GM18907 (cell line): Measurements from ENCODE around the gene PAX8.
"Not testable (repeated sequence)": the region's sequence is repeated elsewhere in the genome, so short reads cannot be mapped to it uniquely, and the experiment has no call there.

Experiments used
- ATAC-seq: cut with Tn5 transposase; IDR thresholded peaks from one replicate; pipeline ENCODE4 v1.9.1; 2021; ENCODE audit warnings: mild to moderate bottlenecking, moderate library complexity; ENCODE audit not compliant: unreplicated experiment

The PAX8 gene

DNA sequence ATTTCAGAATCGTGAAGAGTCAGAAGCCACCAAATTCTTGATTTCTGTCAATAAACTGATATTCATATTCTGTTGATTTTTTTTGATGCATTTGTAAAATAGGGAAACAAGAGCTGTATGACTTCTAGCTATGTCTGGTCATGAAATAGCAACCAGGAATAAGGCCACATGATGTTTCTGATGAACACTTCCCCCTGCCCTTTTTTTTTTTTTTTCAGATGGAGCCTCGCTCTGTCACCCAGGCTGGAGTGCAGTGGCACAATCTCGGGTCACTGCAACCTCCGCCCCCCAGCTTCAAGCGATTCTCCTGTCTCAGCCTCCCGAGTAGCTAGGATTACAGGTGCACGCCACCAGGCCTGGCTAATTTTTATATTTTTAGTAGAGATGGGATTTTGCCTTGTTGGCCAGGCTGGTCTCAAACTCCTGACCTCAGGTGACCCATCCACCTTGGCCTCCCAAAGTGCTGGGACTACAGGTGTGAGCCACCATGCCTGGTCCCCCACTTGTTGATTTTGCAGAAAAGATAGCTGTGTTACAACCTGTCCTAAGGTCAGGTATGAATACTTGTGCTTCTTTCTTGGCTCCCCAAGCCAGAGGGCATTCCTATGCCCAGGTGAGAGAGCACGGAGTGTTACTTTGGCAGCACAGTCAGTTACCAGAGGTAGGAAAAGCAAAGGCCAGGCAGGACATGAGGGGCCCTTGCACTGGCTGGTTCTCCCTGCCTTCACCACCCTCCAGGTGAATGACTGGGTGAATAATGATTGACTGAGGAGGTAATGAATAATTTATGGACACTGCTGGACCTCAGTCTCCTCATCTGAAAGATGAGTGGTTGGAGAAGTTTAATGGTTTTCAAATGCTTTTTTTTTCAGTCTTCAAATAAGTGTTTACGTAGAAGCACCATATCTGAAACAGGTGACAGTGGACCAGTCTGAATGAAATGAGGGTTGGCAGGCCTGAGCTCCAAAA lies 39.6 kb downstream of the PAX8 start:
- ATAC-seq = no peak

DNA sequence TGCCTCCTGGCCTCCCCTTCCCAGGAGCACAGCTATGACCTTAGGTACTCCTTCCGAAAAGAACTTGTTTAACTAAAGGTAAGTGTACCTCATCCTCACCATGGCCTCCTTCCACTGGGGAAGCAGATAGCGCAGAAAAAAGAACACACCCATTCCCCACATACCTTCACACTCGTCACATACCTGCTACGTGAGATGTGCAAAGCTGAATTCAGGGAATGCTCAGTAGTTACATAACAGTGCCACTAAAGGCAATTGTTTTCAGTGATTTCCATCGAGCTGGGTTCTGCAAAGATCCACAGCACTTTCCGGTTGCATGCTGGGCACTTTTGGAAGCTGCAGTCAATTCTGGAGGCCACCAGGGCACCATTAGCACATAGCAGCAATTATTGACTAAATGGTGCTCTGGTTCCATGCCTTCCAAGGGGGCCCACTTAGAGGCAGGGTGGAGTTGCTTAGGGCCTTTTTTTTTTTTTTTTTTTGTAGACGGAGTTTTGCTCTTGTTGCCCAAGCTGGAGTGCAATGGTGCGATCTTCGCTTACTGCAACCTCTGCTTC lies 41.0 kb downstream of the PAX8 start:
- ATAC-seq = no peak

DNA sequence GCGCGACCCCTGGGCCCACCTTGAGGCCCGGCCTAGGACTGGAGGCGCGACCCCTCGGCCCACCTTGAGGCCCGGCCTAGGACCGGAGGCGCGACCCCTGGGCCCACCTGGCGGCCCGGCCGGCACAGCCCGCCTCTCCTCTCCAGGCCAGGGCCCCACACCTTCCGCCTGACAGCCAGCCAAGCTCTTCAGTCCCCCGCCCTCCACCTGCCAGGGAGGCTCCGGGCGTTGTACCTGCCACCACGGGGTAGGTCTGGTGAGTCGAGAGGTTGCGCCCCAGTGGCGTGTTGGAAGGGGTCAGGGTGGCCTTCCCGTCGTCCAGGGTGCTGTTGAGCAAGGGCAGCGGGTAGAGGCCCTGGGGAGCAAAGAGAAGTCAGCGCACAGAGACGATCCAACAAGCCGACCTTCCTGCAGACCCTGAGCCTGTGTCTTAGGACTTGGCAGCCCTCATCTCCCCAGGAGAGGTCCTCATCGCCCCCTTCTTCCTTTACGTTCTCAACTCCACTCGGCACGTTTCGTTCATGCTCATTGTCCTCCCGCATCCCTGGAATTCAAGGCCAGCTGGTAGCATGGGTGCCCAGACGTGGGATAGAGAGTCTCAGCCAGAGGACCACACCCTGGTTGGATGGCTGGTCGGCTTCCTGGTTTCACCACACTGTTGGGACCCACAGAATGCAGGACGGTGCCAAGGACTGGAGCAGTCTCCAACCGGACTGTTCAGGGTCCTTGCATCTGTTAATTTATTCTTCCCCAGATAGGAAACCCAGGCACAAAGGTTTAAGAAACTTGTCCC lies 42.2 kb downstream of the PAX8 start:
- ATAC-seq = no peak

DNA sequence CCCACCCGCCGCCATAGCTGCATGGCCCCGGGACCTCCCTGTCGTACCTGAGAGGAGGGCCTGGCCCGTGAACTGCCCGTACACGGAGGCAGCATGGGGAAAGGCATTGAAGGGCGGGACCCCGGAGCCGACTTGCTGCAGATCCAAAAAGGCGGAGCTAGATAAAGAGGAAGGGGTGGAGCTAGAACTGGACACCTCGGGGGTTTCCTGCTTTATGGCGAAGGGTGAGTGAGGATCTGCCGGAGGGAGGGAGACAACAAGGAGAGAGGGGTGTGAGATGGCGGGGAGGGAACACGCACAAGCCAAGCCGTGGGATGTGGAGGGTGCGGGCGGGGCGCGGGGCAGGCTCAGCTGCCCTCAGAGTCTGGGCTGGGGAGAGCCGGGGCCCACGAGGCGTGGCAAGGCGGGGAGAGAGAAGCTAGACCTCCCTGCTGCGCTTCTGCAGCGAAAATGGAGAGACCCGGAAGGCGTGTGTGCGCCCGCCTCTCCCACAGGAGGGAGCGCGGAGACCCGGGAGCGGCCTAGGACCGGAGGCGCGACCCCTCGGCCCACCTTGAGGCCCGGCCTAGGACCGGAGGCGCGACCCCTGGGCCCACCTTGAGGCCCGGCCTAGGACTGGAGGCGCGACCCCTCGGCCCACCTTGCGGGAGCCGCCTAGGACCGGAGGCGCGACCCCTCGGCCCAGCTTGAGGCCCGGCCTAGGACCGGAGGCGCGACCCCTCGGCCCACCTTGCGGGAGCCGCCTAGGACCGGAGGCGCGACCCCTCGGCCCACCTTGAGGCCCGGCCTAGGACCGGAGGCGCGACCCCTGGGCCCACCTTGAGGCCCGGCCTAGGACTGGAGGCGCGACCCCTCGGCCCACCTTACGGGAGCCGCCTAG lies 43.1 kb downstream of the PAX8 start:
- not testable (repeated sequence) for ATAC-seq

DNA sequence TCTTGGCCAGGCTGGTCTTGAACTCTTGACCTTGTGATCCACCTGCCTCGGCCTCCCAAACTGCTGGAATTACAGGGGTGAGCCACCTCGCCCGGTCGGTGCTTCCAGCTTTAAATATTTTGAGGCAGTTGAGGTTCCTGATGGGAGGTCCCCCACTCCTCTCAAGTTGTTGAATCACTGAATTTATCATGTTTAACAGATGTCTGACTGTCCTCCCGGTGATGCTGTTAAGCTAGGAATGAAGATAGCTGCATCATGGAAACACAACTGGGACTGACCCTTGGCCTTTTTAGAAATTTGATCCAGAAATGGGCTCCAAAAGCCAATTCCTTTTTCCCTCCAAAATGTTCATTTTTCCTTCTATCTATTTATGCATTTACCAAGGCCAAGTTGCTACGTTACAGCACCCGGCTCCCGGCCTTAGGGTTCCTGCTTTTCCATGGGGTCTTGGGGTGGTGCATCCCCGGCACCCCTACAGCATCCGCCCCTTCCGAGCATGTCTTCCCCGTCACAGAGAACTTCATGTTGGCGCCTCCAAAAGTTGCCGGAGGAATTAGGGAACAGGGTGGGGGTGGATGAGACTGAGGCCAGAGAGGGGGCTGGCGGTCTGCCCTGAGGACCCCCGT lies 43.9 kb downstream of the PAX8 start:
- ATAC-seq = no peak

DNA sequence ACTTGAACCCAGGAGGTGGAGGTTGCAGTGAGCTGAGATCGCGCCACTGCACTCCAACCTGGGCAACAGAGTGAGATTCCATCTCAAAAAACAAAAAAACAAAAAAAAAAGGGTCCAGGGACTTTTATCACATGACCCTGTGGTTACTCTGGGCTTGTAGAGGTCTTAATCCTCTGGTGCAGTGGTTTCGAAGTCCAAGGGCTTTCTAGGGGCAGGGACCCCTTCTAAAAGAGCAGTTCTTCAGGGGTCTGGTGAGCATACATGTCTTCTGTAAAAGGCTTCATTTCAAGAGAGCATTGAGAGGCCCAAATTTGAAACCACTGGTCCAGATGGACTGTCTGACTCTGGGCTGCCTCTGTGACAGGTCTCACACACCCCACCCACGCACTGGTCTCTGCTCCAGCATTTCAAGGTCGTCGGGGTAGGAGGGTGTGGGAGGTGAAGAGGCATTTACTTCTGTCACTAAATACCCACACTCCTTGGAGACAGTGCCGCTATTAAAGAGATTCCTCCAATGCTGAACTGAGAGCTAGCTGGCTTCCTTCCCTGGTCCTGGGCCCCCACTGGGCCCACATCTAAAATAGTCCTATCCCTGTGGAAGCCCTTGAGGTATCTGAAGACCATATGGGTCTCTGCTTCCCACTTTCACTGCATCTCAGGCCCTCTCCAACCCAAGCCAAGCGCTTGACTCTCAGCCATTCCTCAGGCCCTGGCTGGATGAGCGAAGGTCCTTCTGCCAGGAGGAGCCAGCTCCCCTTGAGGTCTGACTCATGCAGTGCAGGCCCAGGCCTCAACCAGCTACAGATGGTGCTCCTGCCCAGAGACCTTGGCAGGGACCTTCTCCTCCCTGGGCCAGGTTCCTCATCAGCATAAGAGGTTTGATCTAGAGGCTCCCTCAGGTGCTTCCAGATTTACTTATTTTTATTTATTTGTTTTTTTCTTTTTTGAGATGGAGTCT lies 44.8 kb downstream of the PAX8 start:
- ATAC-seq = no peak

DNA sequence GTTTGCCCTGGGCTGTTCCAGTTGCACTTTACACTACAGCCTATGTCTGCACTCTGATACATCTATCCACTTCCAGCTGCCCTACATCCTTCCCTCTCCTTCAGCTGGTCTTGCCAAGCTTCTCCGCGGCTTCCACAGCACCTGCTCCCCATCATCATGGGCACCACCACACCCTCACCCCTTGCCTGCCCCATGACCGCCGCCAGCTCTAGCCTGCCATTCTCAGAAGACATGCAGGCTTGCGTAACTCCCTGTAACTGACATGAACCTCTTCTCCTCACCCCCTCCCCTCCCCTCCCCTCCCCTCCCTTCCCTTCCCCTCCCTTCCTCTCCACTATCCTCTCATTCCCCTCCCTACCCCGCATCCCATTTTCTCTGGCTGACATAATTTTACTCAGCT lies 46.0 kb downstream of the PAX8 start:
- ATAC-seq = no peak

DNA sequence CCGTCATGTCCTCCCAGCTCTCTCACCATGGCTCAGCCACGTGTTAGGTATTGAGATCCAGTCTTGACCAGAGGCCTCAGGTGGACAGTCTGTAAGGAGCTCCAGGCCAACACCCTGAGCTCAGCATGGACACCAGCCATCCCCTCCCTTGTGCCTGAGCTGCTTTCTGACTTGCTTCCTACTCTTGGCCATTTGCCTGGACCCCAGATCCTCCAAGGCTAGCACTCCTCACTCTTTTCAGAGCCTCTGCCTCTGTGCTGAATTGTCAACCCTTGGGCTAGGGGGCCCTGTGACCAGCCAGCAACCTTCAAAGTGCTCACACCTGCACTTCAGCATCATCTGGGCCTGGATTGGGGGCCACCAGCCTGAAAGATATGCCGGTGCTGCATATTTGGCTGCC lies 46.6 kb downstream of the PAX8 start:
- ATAC-seq = no peak

DNA sequence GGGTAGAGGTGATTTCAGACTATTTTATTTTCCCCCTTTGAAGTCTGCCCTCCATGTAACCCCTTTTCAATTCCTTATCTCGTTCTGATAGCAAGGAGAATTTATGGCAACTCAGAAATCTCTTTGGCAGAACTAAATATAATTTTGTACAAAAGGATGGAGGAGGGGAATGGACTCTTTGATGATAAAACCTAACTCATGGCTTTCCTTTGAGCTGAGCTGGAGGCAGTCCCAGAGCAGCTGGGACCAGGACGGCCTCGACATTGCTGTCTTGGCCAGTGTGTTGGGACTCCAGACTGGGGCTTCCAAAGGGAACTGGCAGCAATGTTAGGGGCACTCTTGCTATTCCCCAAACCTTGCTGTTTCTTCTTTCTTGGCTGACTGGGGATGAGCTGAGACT lies 47.7 kb downstream of the PAX8 start:
- no peak for ATAC-seq

DNA sequence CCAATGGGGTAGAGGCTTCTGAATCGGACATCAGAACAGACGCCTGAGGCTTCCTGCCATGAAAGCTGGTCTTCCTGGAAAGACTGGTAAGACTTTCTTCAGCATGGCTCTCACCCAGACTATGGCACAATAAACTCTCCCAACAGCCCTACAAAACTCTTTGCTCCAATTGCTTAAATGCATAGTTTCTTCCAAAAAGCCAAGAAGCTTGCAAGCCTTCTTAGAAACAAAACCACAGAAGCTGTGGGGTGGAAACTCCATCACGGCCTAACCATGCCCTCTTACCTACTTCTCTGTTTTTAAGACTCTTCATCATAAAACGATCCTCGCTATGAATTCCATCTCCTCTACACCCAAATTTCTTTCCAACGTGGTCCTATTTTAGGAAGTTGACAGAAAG lies 48.2 kb downstream of the PAX8 start:
- no peak for ATAC-seq

DNA sequence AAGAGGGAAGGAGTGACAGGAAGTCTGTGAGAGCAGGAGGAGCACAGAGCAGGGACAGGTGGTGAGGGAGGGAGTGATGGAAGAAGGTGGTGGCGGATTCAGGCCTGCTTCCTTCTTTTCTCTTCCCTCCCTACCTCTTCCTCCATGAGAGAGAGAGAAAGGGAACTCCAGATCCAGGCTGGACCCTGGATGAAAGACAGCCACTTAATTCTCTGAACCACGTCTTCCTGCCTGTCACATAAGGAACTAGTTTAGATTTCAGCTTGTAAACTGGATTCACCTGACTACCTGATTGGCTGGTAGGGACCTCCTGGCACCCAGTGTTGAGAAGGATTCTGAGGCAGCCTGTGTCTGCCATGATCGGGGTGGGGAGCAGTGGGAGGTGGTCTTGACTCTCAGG lies 48.9 kb downstream of the PAX8 start:
- ATAC-seq = no peak

DNA sequence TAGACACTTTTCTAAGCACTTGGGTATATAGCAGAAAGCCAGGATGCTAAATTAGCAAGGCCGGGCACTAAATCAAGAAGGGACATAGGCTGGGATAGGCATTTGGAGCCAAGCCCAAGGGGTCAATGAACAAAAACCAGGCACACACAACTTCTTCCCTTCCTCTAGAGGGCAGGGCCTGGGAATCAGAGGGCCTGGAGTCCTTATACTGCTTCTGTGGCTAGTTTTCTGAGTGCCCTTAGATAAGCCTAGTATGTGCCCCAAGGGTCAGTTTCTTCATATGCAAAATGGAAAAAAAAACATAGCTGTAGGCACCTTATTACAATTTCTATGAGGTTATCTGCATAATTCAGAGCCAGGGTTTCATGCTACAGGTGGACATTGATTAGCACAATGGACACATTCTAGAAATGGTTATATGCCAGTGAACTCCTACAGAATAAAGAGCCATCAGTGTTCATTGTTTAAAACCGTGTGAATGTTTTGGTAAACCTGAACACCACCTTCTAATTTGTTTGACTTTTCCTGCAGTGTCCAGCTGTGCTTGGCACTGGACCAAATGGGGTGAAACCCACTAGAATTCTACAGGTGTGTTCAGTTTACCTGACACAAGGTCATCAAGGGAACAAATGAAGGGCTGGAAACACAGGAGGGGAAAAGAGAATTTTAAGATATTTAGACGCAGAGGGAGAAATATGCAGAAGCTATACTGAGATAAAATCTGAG lies 49.6 kb downstream of the PAX8 start:
- no peak for ATAC-seq

DNA sequence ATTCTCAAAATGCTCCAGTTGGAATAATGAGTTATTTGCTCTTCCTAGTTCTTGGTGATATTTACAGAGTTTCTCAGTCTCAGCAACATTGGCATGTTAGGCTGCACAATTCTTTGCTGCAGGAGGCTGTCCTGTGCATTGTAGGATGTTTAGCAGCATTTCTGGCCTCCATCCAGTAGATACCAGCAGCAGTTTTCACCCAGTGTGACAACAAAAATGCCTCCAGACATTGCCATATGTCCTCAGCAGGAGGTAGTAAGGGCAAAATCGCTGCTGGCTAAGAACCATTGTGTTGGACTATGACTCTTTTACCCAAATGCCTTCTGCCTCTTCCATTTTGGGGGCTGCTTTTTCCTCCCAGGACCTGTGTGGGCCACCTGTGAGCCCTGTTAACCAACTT lies 50.4 kb downstream of the PAX8 start:
- no peak for ATAC-seq

DNA sequence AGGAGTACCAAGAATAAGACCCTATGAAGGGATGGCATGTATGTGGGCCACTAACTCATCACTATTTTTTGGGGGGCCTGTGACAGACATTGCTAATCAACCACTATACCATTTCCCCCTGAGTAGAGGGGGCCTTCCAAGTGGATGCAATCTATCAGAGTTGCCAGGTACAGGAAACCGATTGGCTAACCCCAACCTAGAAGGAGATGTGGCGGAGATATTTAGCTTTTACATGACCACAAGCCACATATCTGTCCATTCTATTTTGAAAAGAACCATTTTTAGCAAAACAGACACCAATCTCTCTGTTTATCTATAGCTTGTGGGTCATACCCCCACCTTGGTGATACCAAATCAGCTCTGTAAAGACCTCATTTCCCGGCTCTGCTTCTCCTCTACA lies 51.0 kb downstream of the PAX8 start:
- no peak for ATAC-seq

DNA sequence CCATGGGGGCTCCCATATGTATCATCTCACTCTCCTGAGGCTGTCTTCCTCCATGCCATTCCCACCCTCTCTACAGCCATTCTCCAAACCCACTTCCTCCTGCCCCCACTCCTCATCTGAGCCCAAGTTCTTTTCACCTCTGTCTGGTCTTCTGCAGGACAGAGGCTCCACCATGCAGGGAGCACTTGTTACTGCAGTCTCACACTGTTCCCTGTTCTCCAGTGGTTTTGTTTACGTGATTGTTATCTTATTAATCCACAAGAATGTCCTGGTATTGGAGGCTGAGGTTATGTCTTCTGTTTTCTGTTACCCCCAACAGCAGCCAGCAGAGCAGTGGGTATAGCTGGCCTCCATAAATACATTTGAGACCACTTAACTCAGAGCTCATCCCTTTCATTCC lies 51.4 kb downstream of the PAX8 start:
- no peak for ATAC-seq

DNA sequence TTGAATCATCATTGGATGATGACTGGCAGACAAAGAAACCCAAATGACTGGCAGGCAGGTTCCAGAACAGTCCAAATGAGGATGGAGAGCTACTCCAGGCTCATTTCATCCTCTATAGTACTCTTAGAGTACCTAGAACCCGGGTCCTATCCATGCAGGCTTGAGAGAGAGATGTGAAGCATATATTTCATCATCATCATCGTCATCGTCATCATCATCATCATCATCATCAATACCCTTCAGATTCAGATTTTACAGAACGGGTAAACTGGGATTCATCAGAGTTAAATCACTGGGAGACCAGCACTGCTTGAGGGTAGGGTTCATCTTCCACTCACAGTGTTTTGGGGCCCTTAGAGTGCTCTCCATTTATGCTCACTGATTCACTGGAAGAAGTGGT lies 52.3 kb downstream of the PAX8 start:
- no peak for ATAC-seq

DNA sequence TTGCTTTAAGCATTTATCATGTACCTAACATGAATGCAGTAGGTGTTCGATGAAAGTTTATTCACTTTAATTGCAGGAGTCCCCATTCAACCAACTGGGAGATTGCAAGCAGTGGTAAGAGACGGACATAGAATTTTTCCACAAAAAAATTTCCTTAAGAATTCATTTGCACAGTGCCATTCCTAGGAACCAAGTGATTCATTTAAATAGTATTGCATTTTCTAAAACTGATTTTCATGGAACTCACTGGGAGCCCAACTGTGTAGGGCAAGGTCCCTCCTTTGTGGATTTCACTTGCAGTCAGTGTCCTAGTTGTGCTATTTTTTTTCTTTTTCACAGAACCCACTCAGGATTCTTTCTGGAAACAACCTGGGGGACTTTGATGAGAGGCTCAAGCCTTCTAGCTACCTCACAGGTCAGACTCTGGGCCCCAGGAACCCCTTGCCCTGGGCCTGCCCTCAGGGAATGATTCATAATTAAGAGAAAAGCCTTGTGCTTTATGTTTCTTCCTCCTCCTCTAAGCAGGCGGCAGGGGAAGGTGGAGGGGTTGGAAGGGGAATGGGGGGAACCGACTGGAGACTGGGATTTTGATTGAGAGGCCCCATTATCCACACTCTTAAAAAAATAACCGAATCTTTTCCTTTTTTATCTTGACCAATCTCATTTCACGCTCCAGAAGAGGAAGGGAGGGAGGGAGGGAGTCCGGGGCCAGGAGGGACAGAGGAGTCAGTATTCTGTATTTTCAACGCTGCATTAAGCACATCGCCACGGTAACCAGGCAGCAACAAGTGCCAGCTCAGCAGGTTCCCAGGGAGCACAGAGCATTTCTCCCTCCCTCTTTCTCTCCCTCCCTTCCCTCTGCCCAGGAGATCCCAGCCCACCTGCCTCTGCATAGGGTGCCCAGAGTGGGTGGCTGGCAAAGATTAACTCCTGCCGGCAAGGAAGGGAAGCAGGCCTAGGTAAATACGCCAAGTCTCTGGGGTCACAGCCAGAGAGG lies 53.2 kb downstream of the PAX8 start:
- no peak for ATAC-seq
